Left renal pelvis (tissue), 4 donors: ENCODE measurements around the gene ACBD4. TPM values are rescaled to one million over a fixed set of nuclear protein-coding genes. Genes with fewer than 3 reads are reported as not detected.

ENCODE experiments used
- DNase-seq, 4 donors: peaks; one replicate each; pipeline ENCODE4 v3.0.0-alpha.2; 2013; ENCODE audit warnings: low read depth in 4 of 4, low spot score in 3 of 4
- polyA plus RNA-seq, 4 donors: library from polyadenylated mRNA; unstranded; fragments of 120-200 nt; gene quantifications; one replicate each; pipeline ENCODE4 v1.2.1, GENCODE V29; 2013; ENCODE audit not compliant: insufficient read length in 4 of 4

The ACBD4 gene
- polyA plus RNA-seq, 4 donors = 9.3 to 19.2 (median 11.4) TPM

DNA sequence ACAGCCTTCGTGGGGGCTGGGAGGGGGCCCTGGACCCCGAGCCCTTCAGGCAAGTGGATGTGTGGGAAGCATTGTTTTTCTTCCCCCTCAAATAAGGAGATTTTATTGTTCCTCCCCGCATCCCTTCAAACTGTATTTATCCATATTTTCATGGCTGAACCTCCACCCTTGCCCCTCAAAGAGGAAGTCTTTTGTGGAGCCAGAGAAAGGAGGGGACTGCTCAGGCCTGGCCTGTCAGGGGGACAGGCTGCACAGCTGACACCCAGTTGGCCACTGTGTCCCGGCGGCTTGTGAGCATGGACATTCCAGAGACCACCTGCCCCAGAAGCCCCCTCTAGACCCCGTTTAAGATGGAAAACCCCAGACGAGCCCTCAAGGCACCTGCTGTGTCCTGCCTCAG is 42.1 kb downstream of the ACBD4 start:
- DNase-seq = no peak

DNA sequence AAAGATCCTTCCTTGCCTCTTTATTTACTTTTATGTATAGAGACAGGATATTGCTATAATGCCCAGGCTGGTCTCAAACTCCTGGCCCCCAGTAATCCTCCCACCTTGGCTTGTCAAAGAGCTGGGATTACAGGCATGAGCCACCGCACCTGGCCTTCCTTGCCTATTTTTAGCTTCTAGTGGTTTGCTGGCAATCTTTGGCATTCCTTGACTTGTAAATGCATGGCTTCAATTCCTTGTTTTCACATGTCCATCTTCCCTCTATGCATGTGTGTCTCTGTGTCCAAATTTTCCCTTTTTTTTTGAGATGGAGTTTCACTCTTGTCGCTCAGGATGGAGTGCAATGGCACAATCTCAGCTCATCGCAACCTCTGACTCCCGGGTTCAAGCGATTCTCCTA is 48.7 kb downstream of the ACBD4 start:
- DNase-seq = no peak

DNA sequence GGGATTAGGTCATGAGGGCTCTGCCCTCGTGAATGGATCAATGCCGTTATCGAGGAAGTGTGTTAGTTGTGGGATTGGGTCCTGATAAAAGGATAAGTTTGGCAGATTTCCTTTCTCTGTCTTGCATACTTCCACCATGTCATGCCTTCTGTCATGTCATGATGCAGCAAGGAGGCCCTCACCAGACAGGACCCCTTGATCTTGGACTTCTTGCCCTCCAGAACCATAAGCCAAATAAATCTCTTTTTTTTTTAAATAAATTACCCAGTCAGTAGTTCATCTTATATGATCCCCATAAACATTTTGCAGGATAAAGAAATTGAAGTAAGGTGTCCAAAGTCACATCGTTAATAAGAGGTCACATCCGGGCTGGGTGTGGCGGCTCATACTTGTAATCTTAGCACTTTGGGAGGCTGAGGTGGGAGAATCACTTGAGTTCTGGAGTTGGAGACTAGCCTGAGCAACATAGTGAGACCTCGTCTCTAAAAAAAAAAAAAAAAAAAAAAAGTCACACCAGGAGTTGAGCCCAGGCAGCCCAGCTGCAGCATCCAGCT is 51.4 kb downstream of the ACBD4 start:
- no peak for DNase-seq

DNA sequence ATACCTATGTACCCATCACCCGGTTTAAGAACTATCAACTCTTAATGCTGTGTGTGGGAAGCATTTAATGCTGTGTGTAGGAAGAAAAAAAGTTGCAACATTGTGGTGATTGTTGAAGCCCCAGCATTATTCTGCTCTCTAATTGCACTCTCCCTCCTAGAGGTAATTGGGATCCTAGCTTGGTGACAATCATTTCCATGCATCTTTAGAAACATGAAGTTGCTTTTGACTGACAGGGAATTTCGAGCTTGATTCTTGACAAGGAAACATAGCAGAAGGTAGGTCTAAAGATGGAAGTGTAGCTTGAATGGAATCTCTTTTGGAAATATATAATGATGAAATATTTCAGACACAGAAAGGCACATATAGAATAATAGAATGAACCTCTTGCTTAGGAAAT is 53.5 kb downstream of the ACBD4 start:
- no peak for DNase-seq

DNA sequence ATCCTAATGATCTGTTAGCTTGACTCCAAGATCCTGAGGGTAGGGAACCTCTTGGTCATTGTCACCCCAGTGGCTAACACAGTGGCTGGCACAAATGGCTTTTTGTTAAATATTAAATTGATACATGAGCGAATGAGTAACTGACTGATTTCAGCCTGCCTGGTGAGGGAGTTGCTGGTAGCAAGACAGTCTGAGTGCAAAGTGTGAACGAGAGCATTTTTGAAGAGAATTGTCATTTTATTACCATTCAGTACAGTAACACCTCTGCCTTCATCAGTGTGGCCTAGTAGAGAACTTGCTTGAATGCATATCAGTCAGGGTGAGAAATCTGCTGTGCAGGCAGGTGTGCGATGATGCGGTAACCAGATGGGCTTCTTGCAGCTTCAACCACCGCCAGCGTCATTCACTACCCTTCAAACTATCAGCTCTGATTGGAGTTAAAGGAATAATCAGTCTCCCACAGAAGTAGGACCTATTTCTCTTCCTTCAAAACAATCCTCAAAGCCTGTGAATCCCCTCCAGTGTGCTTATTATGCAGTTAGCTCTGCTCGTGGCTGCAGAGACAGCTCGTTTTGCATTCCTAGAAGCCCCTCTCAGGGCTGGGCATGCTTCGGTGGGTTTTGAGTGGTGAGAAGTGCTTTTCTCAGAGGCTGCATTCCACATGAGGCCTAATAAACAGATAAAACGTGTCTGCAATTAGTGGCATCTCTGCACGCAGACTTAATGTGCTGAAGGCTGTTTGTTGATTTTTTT is 55.2 kb downstream of the ACBD4 start:
- DNase-seq = no peak

Other genes starting within 250 kb of the ACBD4 start
- gene EFTUD2, start 236.2 kb upstream of the ACBD4 start, polyA plus RNA-seq = 100 to 1,000 TPM in 3 of 4 donors, 10 to 100 TPM in 1; 79.4 to 119 (median 110) TPM
- 1 to 10 TPM in 1 of 4 donors, under 1 TPM in 3; 0.35 to 1.3 (median 0.67) TPM for gene GFAP, start 220.2 kb upstream of the ACBD4 start, polyA plus RNA-seq
- gene KIF18B, start 187.9 kb upstream of the ACBD4 start, polyA plus RNA-seq = 10 to 100 TPM in 3 of 4 donors, 1 to 10 TPM in 1; 9.9 to 18.8 (median 12.4) TPM
- 1 to 10 TPM; 1.7 to 3.6 (median 2.2) TPM for gene C1QL1, start 167.4 kb upstream of the ACBD4 start, polyA plus RNA-seq
- 10 to 100 TPM; 42.4 to 58.4 (median 53.4) TPM for gene DCAKD, start 84.1 kb upstream of the ACBD4 start, polyA plus RNA-seq
- gene NMT1, start 74.4 kb upstream of the ACBD4 start, polyA plus RNA-seq = 10 to 100 TPM; 53.6 to 83.3 (median 65.3) TPM
- 100 to 1,000 TPM in 1 of 4 donors, 10 to 100 TPM in 3; 25.8 to 106 (median 30.2) TPM for gene PLCD3, start 3.2 kb upstream of the ACBD4 start, polyA plus RNA-seq
- gene HEXIM1, start 12.8 kb downstream of the ACBD4 start, polyA plus RNA-seq = 10 to 100 TPM; 32.8 to 46.1 (median 41.2) TPM
- gene HEXIM2, start 26.2 kb downstream of the ACBD4 start, polyA plus RNA-seq = 10 to 100 TPM in 3 of 4 donors, 1 to 10 TPM in 1; 8.7 to 19.3 (median 10.5) TPM
- gene FMNL1, start 86.2 kb downstream of the ACBD4 start, polyA plus RNA-seq = 1 to 10 TPM; 5.7 to 7.7 (median 6.5) TPM
- under 1 TPM; 0.09 to 0.41 (median 0.17) TPM for gene SPATA32, start 126.4 kb downstream of the ACBD4 start, polyA plus RNA-seq
- gene MAP3K14, start 181.3 kb downstream of the ACBD4 start, polyA plus RNA-seq = 1 to 10 TPM; 5.5 to 7.7 (median 6.1) TPM